ENCODE measurements around the gene AFMID. TPM values are rescaled to one million over a fixed set of nuclear protein-coding genes. Genes with fewer than 3 reads are reported as not detected.
A peak's percentile ranks its signal among the peaks of the same experiment; 100 is the strongest.
"Not testable (repeated sequence)": the region's sequence is repeated elsewhere in the genome, so short reads cannot be mapped to it uniquely, and the experiment has no call there.

The AFMID gene
- total RNA-seq, 4 donors from 2014 or later: 21.3 to 36.9 (median 33.5) TPM

- Histone ChIP-seq H3K36me3 (peaks cover 0 to 17% of the 10 kb centered on the region in 2 donors), H3K27me3 (no peaks in the 10 kb centered on the region), H3K9me3 (no peaks in the 10 kb centered on the region), H3K4me3 (replicated peaks in 1 of 3) (peak within 1 kb of the TSS; percentile 18 to 90 (median 66)), H3K27ac (peak within 1 kb of the TSS; percentile 6 to 83 (median 54)), H3K4me1 (peaks cover 7 to 21% of the 10 kb centered on the region in 2 donors)
- intact Hi-C loops (cut with DNase I): no loop called here
- TF ChIP-seq POLR2A (IDR thresholded peaks at IDR 0.05): peak; percentile 22 to 88
- TF ChIP-seq, protein P1, sequence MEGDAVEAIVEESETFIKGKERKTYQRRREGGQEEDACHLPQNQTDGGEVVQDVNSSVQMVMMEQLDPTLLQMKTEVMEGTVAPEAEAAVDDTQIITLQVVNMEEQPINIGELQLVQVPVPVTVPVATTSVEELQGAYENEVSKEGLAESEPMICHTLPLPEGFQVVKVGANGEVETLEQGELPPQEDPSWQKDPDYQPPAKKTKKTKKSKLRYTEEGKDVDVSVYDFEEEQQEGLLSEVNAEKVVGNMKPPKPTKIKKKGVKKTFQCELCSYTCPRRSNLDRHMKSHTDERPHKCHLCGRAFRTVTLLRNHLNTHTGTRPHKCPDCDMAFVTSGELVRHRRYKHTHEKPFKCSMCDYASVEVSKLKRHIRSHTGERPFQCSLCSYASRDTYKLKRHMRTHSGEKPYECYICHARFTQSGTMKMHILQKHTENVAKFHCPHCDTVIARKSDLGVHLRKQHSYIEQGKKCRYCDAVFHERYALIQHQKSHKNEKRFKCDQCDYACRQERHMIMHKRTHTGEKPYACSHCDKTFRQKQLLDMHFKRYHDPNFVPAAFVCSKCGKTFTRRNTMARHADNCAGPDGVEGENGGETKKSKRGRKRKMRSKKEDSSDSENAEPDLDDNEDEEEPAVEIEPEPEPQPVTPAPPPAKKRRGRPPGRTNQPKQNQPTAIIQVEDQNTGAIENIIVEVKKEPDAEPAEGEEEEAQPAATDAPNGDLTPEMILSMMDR (IDR thresholded peaks at IDR 0.05): no peak
- 0 to 5% methylated on average over 1 to 5 of the region's 84 CpGs for WGBS, 2 donors
- DNase-seq: peak; percentile 84 to 86
Observed at GRCh38 chr17:78168242-78168902, 18.8 kb upstream of the AFMID start, which contains the start of gene SYNGR2. Gene SYNGR2, plus strand, starts transcription at chr17:78168581. Its CDS starts 36 bp downstream, at chr17:78168617.

GRCh38 chr17:78168903-78169793, 18.0 kb upstream of the AFMID start:
- peak; percentile 84 for DNase-seq
- intact Hi-C loops (cut with DNase I): no loop called here
- Histone ChIP-seq H3K27ac (peak overlapping the region; percentile 6 to 83 (median 54)), H3K4me1 (peaks cover 9 to 27% of the 10 kb centered on the region in 2 donors), H3K36me3 (peaks cover 0 to 17% of the 10 kb centered on the region in 2 donors), H3K27me3 (no peaks in the 10 kb centered on the region), H3K9me3 (no peaks in the 10 kb centered on the region), H3K4me3 (replicated peaks in 1 of 3) (peak overlapping the region; percentile 18 to 90 (median 66))
- TF ChIP-seq POLR2A (IDR thresholded peaks at IDR 0.05): no peak
- TF ChIP-seq, protein P1 (IDR thresholded peaks at IDR 0.05): no peak
- WGBS, 2 donors: 44% methylated on average over 7 of the region's 38 CpGs; no CpG with 5 or more reads in 1 of the 2 donors

DNA sequence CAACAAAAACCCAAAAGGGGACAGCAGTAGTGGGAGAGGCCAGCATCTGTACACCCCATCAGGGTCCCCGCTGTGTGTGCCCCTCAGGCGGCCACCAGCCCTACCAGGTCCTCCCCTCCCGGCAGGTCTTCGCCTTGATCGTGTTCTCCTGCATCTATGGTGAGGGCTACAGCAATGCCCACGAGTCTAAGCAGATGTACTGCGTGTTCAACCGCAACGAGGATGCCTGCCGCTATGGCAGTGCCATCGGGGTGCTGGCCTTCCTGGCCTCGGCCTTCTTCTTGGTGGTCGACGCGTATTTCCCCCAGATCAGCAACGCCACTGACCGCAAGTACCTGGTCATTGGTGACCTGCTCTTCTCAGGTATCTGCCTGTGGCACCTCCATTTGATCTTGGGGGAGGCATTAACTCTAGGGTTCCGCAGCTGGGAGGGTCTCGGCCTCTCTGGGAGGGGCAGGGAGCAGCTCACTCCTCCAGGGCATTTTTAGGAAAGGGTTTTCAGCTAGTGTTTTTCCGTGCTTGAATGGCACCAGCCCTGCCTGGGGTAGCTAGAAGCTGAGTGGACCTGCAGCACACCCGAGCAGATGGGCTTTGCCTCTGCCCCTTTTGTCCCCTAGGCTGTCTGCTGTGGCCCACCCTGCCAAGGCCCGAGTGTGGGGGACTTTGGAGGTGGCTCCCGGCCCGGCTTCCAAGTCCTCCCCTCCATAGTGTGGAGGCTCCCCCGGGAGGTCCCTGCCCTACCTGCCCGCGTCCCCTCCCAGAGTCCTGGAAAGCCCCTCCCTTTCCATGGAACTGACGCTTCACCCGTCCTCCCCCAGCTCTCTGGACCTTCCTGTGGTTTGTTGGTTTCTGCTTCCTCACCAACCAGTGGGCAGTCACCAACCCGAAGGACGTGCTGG, 16.2 kb upstream of the AFMID start:
- H3K27me3 ChIP-seq: no peaks in the 10 kb centered on the region
- peaks cover 18 to 44% of the 10 kb centered on the region in 2 donors for H3K4me1 ChIP-seq
- WGBS, 2 donors: 91 to 93% methylated on average over 29 to 31 of the region's 31 CpGs
- intact Hi-C loops (cut with DNase I): loop anchor here (5.0 kb wide), 1 partner anchor 44 kb away; the partner anchor contains the start of gene TMC6
- no peak for DNase-seq
- peaks cover 0 to 17% of the 10 kb centered on the region in 2 donors for H3K36me3 ChIP-seq
- no peak overlapping the region for H3K27ac ChIP-seq
- TF ChIP-seq, protein P1 (IDR thresholded peaks at IDR 0.05): no peak
- TF ChIP-seq POLR2A (IDR thresholded peaks at IDR 0.05): no peak
- no peak overlapping the region for H3K4me3 ChIP-seq (replicated peaks in 1 of 3)
- no peaks in the 10 kb centered on the region for H3K9me3 ChIP-seq

DNA sequence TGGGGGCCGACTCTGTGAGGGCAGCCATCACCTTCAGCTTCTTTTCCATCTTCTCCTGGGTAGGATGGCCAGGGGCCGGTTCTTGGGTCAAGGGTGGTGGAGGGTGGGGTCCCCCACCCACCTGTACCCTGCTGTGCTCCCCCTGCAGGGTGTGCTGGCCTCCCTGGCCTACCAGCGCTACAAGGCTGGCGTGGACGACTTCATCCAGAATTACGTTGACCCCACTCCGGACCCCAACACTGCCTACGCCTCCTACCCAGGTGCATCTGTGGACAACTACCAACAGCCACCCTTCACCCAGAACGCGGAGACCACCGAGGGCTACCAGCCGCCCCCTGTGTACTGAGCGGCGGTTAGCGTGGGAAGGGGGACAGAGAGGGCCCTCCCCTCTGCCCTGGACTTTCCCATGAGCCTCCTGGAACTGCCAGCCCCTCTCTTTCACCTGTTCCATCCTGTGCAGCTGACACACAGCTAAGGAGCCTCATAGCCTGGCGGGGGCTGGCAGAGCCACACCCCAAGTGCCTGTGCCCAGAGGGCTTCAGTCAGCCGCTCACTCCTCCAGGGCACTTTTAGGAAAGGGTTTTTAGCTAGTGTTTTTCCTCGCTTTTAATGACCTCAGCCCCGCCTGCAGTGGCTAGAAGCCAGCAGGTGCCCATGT, 15.4 kb upstream of the AFMID start:
- H3K27ac ChIP-seq; H3K9me3 ChIP-seq; H3K27me3 ChIP-seq; DNase-seq; H3K4me3 ChIP-seq (replicated peaks in 1 of 3): not testable (repeated sequence)
- WGBS, 2 donors: 90 to 94% methylated on average over 10 to 19 of the region's 19 CpGs
- intact Hi-C loops (cut with DNase I): loop anchor here (5.0 kb wide), 1 partner anchor 44 kb away; the partner anchor contains the start of gene TMC6
- Histone ChIP-seq H3K4me1 (peaks cover 25 to 50% of the 10 kb centered on the region in 2 donors), H3K36me3 (peaks cover 0 to 17% of the 10 kb centered on the region in 2 donors)
